Stimulated activated CD8-positive, alpha-beta memory T cell treated with anti-CD3 and anti-CD28 coated beads, Interleukin-15, amount 100 ng/mL, for 1 hour (primary cell): ENCODE results near the gene FAM163A.
"Not testable (repeated sequence)": the region's sequence is repeated elsewhere in the genome, so short reads cannot be mapped to it uniquely, and the experiment has no call there.

ENCODE experiments used
- DNase-seq: peaks from one replicate; pipeline ENCODE4 v3.0.0-alpha.2; 2020; ENCODE audit warnings: low read depth

The FAM163A gene

GRCh38 chr1:179855831-179856230 lies 112.7 kb downstream of the FAM163A start:
- not testable (repeated sequence) for DNase-seq

- DNase-seq = no peak
These were observed 113.2 kb downstream of the FAM163A start for GRCh38 chr1:179856296-179856695.

- no peak for DNase-seq
These were observed 113.9 kb downstream of the FAM163A start for GRCh38 chr1:179857009-179857408.

GRCh38 chr1:179860652-179861051 lies 117.6 kb downstream of the FAM163A start:
- DNase-seq = no peak

- DNase-seq = no peak
These were observed 122.3 kb downstream of the FAM163A start for GRCh38 chr1:179865377-179865776.
